Fibroblast of mammary gland (primary cell): ENCODE results near the gene FAM184A.

Experiments
- DNase-seq: peaks from one replicate; pipeline ENCODE4 v3.0.0-alpha.2; 2010; ENCODE audit warnings: low read depth
- H3K4me3 ChIP-seq: 2 replicates; pipeline ENCODE4 v1.5.1; 2011; ENCODE audit warnings: low read depth, mild to moderate bottlenecking, low read length, moderate library complexity; ENCODE audit not compliant: control insufficient read depth
- TF ChIP-seq, protein P1 (sequence below): conservative IDR thresholded peaks from 2 replicates; pipeline ENCODE4 v1.5.1; 2011; ENCODE audit warnings: low read depth, low read length, inconsistent platforms; ENCODE audit not compliant: control insufficient read depth, insufficient read depth

The FAM184A gene

DNA sequence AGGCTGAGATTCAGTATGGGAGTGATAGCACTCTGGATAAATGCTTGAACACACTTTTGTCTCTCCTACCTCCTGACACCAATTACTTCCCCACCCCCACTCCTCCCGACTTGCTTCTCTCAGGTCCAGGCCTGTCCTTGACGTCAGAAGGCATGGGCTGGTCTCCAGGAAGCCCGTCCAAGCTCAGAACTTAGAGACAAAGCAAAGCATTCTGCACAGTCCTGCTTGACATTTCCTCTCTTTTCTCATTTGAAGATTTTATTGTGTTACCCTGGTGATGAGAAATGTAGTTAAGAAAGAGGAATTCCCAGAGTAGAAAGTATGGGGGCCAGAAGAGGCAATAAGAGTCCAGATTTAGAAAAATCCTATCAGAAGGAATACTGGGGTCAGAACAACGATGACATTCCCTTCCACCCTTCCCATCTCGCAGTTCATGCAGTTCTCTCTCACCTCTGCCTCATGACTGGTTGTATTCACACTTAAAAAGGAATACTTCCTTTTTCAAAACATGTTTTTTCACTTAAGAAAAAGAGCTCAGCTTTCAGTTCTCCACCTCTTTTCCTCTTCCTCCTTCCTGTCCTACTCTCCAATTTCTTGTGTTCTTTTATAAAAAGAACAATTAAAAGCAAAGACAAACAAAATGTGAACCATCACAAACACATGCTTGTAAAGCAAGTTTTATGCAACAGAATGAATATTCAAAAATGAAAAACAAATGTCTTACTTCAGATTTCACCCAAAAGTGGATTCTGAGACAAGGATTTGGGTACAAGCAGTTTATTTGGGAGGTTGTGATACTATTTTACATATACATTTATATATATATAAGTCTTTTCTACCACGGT lies 18.5 kb upstream of the FAM184A start:
- peak; percentile 63 for DNase-seq
- TF ChIP-seq, protein P1, sequence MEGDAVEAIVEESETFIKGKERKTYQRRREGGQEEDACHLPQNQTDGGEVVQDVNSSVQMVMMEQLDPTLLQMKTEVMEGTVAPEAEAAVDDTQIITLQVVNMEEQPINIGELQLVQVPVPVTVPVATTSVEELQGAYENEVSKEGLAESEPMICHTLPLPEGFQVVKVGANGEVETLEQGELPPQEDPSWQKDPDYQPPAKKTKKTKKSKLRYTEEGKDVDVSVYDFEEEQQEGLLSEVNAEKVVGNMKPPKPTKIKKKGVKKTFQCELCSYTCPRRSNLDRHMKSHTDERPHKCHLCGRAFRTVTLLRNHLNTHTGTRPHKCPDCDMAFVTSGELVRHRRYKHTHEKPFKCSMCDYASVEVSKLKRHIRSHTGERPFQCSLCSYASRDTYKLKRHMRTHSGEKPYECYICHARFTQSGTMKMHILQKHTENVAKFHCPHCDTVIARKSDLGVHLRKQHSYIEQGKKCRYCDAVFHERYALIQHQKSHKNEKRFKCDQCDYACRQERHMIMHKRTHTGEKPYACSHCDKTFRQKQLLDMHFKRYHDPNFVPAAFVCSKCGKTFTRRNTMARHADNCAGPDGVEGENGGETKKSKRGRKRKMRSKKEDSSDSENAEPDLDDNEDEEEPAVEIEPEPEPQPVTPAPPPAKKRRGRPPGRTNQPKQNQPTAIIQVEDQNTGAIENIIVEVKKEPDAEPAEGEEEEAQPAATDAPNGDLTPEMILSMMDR, result no peak
- no peak overlapping the region for H3K4me3 ChIP-seq

DNA sequence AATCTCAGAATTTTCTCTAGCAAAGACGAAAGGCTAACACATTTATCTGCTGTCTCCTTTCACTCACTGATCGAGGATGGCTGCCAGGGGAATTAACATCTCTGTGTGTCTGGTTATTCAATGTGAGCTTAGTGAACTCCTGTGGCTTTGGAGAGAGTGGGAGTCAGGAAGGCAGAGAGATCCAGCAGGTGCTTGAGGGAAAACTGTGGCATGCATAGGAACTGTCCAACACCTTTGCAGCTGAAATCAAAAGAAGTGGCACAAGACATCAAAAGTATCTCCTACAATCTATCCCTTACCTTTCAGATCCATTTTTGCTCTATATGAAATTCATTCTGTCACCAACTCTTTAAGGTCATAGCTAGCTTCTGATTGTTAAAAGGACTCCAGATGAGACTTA lies 11.8 kb upstream of the FAM184A start:
- H3K4me3 ChIP-seq, result no peak overlapping the region
- TF ChIP-seq, protein P1, result no peak
- no peak for DNase-seq

DNA sequence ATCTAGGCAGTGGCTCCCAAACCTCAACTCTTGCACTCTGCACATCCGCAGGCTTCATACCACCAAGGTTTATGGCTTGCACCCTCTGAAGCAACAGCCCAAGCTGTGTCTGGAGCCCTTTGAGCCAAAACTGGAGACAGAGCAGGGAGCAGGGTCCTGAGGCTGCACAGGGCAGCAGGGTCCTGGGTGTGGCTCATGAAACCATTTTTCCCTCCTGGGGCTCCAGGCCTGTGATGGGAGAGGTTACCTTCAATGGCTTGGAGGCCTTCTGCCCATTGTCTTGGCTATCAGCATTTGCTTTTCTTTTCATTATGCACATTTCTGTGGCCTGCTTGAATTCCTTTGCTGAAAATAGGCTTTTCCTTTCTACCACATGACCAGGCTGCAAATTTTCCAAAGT lies 6.3 kb upstream of the FAM184A start:
- TF ChIP-seq, protein P1, result no peak
- DNase-seq, result no peak
- H3K4me3 ChIP-seq, result no peak overlapping the region

DNA sequence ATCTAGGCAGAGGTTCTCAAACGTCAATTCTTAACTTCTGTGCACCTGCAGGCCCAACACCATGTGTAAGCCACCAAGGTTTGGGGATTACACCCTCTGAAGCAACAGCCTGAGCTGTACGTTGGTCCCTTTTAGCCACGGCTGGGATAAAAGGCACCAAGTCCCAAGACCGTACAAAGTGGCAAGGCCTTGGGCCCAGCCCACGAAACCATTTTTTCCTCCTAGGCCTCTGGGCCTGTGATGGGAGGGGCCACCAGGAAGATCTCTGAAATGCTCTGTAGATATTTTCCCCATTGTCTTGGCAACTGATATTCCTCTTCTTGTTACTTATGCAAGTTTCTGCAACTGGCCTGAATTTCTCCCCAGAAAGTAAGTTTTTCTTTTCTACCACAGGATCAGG lies 4.5 kb upstream of the FAM184A start:
- no peak for DNase-seq
- H3K4me3 ChIP-seq, result no peak overlapping the region
- TF ChIP-seq, protein P1, result no peak

DNA sequence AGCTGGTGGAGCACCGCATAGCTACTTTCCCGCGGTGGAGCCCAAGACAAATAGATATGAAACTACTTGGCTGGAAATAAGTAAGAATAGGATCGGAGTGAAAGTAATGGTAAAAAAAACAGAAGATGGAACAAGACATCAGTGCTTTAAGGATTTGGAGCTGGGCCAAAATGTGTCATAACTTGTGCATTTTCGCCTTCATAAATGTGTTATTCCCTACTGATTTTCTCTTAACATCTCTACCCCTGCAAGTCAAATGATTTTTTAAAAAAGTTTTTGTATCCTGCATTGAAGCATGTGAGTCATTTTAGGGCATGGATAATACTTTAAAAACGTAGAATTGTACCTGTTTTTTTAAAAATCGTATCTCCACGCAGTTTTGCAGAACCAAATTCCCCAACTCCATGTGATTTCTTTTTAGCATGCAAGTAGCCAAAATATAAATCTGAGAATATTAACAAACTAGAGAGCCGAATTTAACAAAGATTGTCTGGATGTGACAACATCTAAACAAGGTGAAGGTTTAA lies 882 bp upstream of the FAM184A start:
- TF ChIP-seq, protein P1, result no peak
- peak; percentile 77 for DNase-seq
- peak overlapping the region; percentile 65 for H3K4me3 ChIP-seq

DNA sequence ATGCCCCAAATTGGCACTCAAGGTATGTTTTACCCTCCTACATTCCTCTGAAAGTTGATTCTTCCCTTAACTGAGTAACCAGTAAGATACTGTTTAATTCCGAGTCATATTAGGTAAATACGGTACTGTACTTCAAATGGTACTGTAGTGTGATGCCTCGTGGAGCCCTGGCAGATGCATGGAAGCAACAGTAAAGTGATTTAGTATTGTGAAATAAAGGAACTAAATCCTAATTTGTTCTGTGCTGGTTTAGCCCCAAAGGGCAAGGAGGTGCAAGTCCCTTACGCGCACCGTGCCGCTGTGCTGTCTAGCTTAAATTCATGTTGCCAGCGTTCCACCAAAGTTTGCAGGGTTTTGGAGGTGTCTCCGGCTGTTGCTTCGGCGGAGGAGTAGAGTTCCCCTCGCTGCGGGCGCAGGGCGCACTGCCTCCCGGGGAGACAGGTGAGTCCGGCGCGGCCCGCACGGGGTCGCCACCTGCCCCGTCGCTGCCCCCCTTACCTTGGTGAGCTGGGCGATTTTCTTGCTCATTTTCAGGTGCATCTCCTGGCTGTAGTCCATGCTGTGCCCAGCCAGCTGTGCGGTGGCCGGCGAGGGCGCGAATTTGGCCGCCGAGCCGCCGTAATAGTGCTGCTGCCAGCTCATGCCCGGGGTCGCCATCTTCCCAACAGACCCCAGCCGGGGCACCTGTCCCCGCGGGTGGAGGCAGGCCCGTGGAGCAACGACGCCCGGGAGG lies 655 bp downstream of the FAM184A start:
- TF ChIP-seq, protein P1, result no peak
- peak; percentile 14 for DNase-seq
- peak overlapping the region; percentile 40 for H3K4me3 ChIP-seq
